Measurements from ENCODE around the gene KDM4B. TPM values are rescaled to one million over a fixed set of nuclear protein-coding genes. Genes with fewer than 3 reads are reported as not detected.

KDM4B gene
- total and polyA plus RNA-seq, 10 of the 15 experiments (the other 5 are each of a cell fraction or from before 2014, with no cell fraction given): 0.47 to 49.6 (median 16.2) TPM

GRCh38 chr19:5030136-5030820 lies 61.4 kb downstream of the KDM4B start:
- intact Hi-C loops (cut with micrococcal nuclease; ENCODE audit: unreplicated experiment): loop anchor here (2.0 to 5.0 kb wide), 3 partner anchors 59 to 298 kb away; no protein-coding TSS in a partner anchor
- 79% methylated on average over 15 of the region's 15 CpGs for WGBS (ENCODE audit: insufficient coverage, insufficient replicate concordance, low lambda C conversion rate, missing lambda C conversion rate)
- TF ChIP-seq SKIL (IDR thresholded peaks at IDR 0.05; ENCODE audit: low read depth, poor library complexity, severe bottlenecking): no peak
- no peak for TF ChIP-seq ATF3 (IDR thresholded peaks at IDR 0.05; ENCODE audit: borderline replicate concordance, extremely low read depth, low read depth, low read length)
- no peak for TF ChIP-seq ZNF207 (IDR thresholded peaks at IDR 0.05; ENCODE audit: borderline replicate concordance)
- TF ChIP-seq SUZ12 (IDR thresholded peaks at IDR 0.05; ENCODE audit: unreplicated experiment): no peak
- no peak for TF ChIP-seq REST (IDR thresholded peaks at IDR 0.05; ENCODE audit: low read depth, low read length)
- no peak for TF ChIP-seq NFYB (IDR thresholded peaks at IDR 0.05; ENCODE audit: insufficient read depth, low read depth, low read length)
- no peak for TF ChIP-seq ZBTB40 (IDR thresholded peaks at IDR 0.05; ENCODE audit: borderline replicate concordance)

More at GRCh38 chr19:5030136-5030820, 61.4 kb downstream of the KDM4B start:
- H3K9me3 ChIP-seq (replicated peaks; ENCODE audit: control insufficient read depth, insufficient read depth, low read length): no peaks in the 10 kb centered on the region
- POLR2A ChIA-PET: no interaction called here
- H3K79me2 ChIP-seq (ENCODE audit: control insufficient read depth, insufficient read depth, low read length): peaks cover 18% of the 10 kb centered on the region
- no peak overlapping the region for H3K4me3 ChIP-seq
- no peak overlapping the region for H3K9ac ChIP-seq (ENCODE audit: control insufficient read depth, insufficient read depth, low read length)
- ATAC-seq (peak; percentile 6; the same call in 2 of the 3 replicates), DNase-seq (ENCODE audit: low read depth, low spot score) (no peak), FAIRE-seq (no peak)
- H3K4me2 ChIP-seq (ENCODE audit: control insufficient read depth, insufficient read depth): no peak overlapping the region
- H4K20me1 ChIP-seq (ENCODE audit: control insufficient read depth, insufficient read depth): peaks cover 3% of the 10 kb centered on the region
- no peak overlapping the region for H2AFZ ChIP-seq (ENCODE audit: control insufficient read depth, low read depth, low read length)
- in situ Hi-C loops (cut with MboI): loop anchor here (5.0 kb wide), 2 partner anchors 158 to 223 kb away; no protein-coding TSS in a partner anchor
- BruUV-seq (replicated peaks): no TSS peak
- H3K36me3 ChIP-seq (ENCODE audit: control insufficient read depth in 2 of 2, insufficient read depth in 2 of 2, low read length in 1 of 2): peaks cover 7 to 11% of the 10 kb centered on the region in 2 experiments; a peak in 3 of 4 replicates
- SMC1A ChIA-PET (ENCODE audit: uncharacterized antibody, unreplicated experiment): interaction anchor here (0.8 to 1.7 kb wide), 4 partner anchors 62 to 221 kb away, joined by 3 to 15 read pairs (median 4); partner anchors contain the start of gene KDM4B
- no peak overlapping the region for H3K27ac ChIP-seq (ENCODE audit: control insufficient read depth, insufficient read depth)
- peaks cover 7% of the 10 kb centered on the region for H3K4me1 ChIP-seq (ENCODE audit: control insufficient read depth, insufficient read depth, low read length)
- CTCF ChIA-PET: interaction anchor here (0.6 to 5.9 kb wide), 13 partner anchors 15 to 221 kb away, joined by 3 to 72 read pairs (median 6); partner anchors contain the start of gene KDM4B
- RAD21 ChIA-PET (ENCODE audit: unreplicated experiment): interaction anchor here (0.9 to 2.7 kb wide), 6 partner anchors 10 to 220 kb away, joined by 3 to 35 read pairs (median 4); no protein-coding TSS in a partner anchor
- no peaks in the 10 kb centered on the region for H3K27me3 ChIP-seq (replicated peaks in 1 of 2; ENCODE audit: control insufficient read depth in 2 of 2, insufficient read depth in 2 of 2, low read length in 1 of 2)

Data from GM12878 (cell line).